ENCODE data around the gene AKAP9.
"Not testable (repeated sequence)": the region's sequence is repeated elsewhere in the genome, so short reads cannot be mapped to it uniquely, and the experiment has no call there.

AKAP9 gene

GRCh38 chr7:91947948-91948347 is 7.3 kb downstream of the AKAP9 start:
- DNase-seq, result no peak

GRCh38 chr7:91949221-91950009 is 8.8 kb downstream of the AKAP9 start:
- DNase-seq, result no peak

- DNase-seq, result no peak
Observed at GRCh38 chr7:91953618-91954017, 13.0 kb downstream of the AKAP9 start.

DNA sequence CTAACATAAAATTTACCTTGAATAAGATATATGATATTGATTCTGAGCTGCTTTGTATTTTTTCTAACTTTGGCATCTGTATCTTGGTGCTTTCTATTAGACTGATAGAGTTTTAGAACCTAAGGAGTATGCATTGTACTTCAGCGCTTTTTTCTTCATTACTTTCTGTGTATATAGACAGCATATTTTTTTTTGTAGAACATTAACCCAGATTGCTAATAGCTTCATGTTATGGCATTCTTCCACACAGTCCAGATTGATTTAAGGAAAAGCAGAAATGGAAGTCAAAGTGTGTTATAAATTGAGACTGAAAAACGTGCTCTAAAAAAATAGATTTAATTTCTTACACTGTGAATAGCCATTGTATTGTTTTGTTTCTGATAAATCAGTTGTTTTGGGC is 15.8 kb downstream of the AKAP9 start:
- not testable (repeated sequence) for DNase-seq

DNA sequence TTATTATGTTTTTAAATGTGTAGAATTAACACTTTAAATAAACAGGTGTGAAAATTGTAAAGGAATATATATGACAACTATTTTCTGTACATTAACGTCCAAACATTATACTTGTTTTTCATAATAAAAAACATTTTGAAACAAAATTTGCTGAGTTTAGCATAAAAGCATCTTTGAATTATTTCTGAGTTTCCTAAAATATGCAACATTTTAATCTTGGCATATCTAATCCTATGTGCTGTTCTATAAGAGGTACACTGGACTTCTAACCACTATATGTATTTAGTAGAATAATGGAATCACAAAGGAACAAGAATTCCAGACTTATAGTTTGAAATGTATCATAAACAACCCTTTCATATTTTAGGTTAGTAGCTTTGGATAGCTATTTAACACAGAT is 16.6 kb downstream of the AKAP9 start:
- DNase-seq, result no peak

- no peak for DNase-seq
Observed at GRCh38 chr7:91957823-91958222, 17.2 kb downstream of the AKAP9 start.

- DNase-seq, result no peak
Observed at GRCh38 chr7:91959023-91959422, 18.4 kb downstream of the AKAP9 start.

DNA sequence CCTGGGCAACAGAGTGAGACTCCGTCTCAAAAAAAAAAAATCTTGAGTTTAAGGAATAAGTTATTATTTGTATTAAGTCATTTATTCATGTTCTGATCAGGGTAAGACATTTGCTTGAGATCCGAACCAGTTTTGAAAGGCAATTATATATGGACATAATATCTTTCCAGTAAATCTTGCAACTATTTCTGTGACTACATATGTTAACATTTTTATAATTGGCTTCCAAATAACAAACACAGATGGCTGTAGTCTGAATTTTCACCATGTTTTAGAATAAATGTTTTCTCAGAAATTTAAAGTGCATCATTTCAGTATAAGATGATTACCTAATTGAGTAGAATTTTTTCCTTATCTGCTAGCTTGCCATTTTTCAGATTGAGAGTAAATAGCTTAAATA is 21.2 kb downstream of the AKAP9 start:
- no peak for DNase-seq

DNA sequence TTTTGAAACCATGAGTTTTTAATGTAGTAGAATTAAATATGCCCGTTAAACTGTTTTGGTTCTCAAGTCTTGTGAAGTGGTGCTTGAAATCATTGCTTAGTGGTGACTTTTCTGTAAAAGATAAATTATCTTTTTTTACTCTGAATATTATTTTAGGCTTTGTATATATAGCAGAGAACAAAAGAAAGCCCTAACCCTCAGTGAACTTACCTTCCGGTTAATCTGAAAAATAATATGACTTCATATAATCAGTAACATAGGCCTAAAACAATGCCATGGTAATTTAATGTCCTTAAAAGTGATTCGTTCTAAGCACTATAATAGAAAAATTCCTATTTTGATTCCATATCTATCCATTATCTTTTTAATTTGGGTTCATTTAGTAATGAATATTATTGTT is 21.8 kb downstream of the AKAP9 start:
- no peak for DNase-seq

- not testable (repeated sequence) for DNase-seq
Observed at GRCh38 chr7:91967513-91967912, 26.9 kb downstream of the AKAP9 start.

DNA sequence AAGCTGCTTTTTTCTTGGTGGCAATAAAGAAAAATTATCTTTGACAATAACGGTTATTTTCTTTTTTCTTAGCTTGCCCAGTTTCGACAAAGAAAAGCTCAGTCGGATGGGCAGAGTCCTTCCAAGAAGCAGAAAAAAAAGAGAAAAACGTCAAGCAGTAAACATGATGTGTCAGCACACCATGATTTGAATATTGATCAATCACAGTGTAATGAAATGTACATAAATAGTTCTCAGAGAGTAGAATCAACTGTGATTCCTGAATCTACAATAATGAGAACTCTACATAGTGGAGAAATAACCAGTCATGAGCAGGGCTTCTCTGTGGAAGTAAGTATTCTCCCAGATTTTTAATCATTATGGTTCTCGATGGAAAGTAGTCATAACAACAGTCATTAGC is 33.0 kb downstream of the AKAP9 start:
- no peak for DNase-seq

- no peak for DNase-seq
Observed at GRCh38 chr7:91974066-91974465, 33.4 kb downstream of the AKAP9 start.

- DNase-seq, result no peak
Observed at GRCh38 chr7:91976743-91977142, 36.1 kb downstream of the AKAP9 start.

DNA sequence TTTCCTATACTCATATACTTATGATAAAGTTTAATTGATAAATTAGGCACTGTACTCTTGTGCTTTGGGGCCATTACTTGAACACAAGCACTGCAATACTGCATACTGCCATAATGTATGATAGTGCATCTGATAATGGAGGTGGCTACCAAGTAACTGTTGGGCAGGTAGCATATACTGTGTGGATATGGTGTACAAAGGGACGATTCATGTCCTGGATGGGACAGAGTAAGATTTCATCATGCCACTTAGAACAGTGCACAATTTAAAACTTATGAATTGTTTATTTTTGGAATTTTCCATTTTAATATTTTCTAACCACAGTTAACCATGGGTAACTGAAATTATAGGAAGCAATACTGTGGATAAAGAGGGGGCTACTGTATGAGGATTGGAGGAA is 38.9 kb downstream of the AKAP9 start:
- no peak for DNase-seq

GRCh38 chr7:91982352-91982751 is 41.7 kb downstream of the AKAP9 start:
- not testable (repeated sequence) for DNase-seq

- DNase-seq, result no peak
Observed at GRCh38 chr7:91988213-91988612, 47.6 kb downstream of the AKAP9 start.

DNA sequence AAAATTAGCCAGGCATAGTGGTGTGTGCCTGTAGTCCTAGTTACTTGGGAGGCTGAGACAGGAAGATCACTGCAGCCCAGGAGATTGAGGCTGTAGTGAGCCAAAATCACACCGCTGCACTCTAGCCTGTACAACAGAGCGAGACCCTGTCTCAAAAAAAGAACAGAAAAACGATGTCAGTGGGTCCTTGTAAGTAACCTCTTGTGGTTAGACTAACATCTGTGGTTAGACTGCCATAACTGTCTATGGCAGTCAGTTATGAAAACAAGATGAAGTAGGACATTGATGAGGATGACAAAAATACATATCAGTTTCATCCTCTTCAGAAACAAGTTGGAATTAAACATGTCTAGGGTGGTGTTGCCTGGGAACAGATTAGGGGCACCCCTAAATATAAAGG is 53.3 kb downstream of the AKAP9 start:
- DNase-seq, result no peak

GRCh38 chr7:91995391-91996105 is 54.9 kb downstream of the AKAP9 start:
- DNase-seq, result no peak

DNA sequence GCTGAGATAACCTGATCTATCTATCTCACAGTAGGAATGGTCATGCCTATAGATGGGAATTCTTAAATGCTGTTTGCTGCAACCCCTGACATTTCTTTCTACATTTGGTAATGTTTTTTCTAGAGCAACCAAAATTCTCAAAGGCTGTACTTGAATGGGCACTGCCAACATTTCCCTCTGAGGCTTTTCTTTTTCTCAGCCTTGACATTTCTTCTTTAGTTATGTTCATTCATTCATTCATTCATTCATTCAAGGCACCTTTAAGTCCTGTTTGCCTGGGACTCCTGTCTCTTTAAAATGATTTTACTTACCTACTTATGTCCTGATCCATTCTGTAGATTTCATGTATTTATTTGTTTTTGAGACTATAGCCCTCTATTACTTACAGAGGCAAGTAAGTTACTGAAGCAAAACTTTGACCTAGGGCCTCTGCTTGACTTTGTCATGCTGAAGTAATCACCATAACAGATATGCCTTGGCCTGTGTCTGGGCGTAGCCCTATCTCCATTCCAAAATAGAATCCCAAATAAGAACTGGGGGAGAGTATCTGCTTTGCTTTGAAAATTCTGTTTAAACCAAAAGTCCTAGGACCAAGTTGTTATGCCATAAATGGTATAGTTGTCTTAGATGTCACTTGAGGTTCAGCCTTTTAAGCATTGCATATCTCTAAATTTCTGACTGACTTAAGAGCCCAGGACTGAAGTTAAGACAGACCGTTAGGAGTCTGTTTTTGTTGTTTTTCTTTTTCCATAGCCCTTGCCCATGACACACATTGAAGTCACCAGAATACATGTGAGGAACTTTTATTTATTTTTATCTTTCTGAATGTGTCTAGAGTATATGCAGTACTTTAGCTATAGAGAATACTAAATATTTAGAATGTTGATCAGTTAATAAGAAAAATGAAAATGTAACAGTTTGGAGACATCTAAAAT is 59.2 kb downstream of the AKAP9 start:
- no peak for DNase-seq

DNA sequence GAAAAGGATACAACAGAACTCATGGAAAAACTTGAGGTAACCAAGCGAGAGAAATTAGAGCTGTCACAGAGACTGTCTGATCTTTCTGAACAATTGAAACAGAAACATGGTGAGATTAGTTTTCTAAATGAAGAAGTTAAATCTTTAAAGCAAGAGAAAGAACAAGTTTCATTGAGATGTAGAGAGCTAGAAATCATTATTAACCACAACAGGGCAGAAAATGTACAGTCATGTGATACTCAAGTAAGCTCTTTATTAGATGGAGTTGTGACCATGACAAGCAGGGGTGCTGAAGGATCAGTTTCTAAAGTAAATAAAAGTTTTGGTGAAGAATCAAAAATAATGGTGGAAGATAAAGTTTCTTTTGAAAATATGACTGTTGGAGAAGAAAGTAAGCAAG is 62.1 kb downstream of the AKAP9 start:
- DNase-seq, result no peak

- no peak for DNase-seq
Observed at GRCh38 chr7:92006046-92006445, 65.4 kb downstream of the AKAP9 start.

DNA sequence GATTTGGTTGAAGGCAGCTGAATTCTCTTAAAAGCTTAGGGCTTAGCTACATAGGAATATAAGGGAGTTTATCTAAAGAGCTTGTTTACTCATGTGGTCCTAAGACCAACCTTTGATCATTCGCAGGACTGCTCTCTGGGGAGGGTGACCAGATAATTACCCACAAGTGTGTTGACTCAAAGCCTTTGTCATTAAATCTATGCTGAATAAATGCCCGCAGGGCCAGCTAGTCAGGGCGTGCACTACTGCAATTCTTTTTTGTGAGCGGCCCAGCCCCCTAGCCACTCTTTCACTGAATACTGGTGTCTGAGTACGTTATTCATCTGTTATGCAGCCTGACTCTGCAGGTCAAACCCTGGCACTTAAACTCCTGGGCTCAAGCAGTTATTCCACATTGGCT is 69.6 kb downstream of the AKAP9 start:
- DNase-seq, result no peak

DNA sequence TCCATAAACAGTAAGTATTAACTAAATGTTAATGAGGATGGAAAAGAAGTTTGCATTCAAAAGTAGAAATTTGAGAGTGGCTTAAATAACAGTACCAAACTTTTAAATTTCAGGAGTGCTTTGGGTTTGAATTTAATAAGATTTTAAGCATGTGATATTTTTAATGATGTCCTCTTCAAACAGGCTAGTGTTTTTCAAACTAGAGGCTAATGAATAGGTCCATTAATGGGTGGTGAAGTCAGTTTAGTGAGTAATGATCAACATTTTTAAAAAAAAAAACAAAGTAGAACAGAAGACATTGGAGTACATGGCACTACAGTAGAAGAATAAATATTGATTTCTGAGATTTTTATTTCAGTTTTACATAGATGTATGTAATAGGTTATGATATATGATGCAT is 72.9 kb downstream of the AKAP9 start:
- DNase-seq, result no peak

GRCh38 chr7:92020636-92021035 is 80.0 kb downstream of the AKAP9 start:
- no peak for DNase-seq
